Measurements from ENCODE around the gene ATP6V0A1. TPM values are rescaled to one million over a fixed set of nuclear protein-coding genes. Genes with fewer than 3 reads are reported as not detected.

ATP6V0A1 gene
- total and polyA plus RNA-seq, 2 of the 4 experiments (the other 2 are of a cell fraction) = 18.8 to 34.0 TPM

- no peak overlapping the region for H4K8ac ChIP-seq (ENCODE audit: low read depth in 2 of 2, low read length in 2 of 2)
- H3K27ac ChIP-seq (ENCODE audit: insufficient read depth, low read length) = no peak overlapping the region
- H2AK9ac ChIP-seq (replicated peaks; ENCODE audit: low read depth, low read length, poor library complexity) = no peak overlapping the region
- H3K36me3 ChIP-seq (ENCODE audit: control insufficient read depth, insufficient read depth, low read length) = peaks cover 32% of the 10 kb centered on the region
- no TSS peak for BruUV-seq (replicated peaks)
- H2AK5ac ChIP-seq (ENCODE audit: low read depth, low read length) = no peak overlapping the region
- ChIA-PET CTCF (interaction anchor here (0.7 kb wide), 1 partner anchor 11 kb away, joined by 3 read pairs; no protein-coding TSS in a partner anchor), POLR2A (ENCODE audit: unreplicated experiment) (no interaction called here)
- H2BK120ac ChIP-seq (ENCODE audit: low read depth, low read length) = no peak overlapping the region
- no peak for ATAC-seq (ENCODE audit: low read depth)
- intact Hi-C loops (cut with micrococcal nuclease) (no loop called here), in situ Hi-C loops (cut with MboI; ENCODE audit: low sequenced_read_pairs) (no loop called here), dilution Hi-C loops (cut with HindIII; ENCODE audit: low sequenced_read_pairs, unreplicated experiment) (no loop called here)
- no peak for DNase-seq
- H3K18ac ChIP-seq (ENCODE audit: low read depth, low read length) = no peak overlapping the region
- H2BK20ac ChIP-seq (ENCODE audit: low read depth, low read length) = no peak overlapping the region
- no peak overlapping the region for H3K4me2 ChIP-seq (ENCODE audit: low read depth, low read length)
- no peaks in the 10 kb centered on the region for H3K9me1 ChIP-seq (ENCODE audit: insufficient read depth, low read length)
- H2BK15ac ChIP-seq (ENCODE audit: low read depth, low read length) = no peak overlapping the region
- H4K20me1 ChIP-seq (ENCODE audit: insufficient read depth, low read length) = no peaks in the 10 kb centered on the region
- H4K91ac ChIP-seq (ENCODE audit: insufficient read depth, low read depth, low read length) = no peak overlapping the region
- no peak overlapping the region for H2BK5ac ChIP-seq (ENCODE audit: low read depth, low read length, poor library complexity, severe bottlenecking)
- TF ChIP-seq FOS (IDR thresholded peaks at IDR 0.05; ENCODE audit: low read depth, low read length) = no peak
- no peak for TF ChIP-seq NFE2L2 (IDR thresholded peaks at IDR 0.05; ENCODE audit: low read depth, low read length)
- TF ChIP-seq USF2 (IDR thresholded peaks at IDR 0.05; ENCODE audit: low read depth, low read length) = no peak
- TF ChIP-seq MAZ (IDR thresholded peaks at IDR 0.05; ENCODE audit: borderline replicate concordance, low read depth, low read length) = no peak
- H3K4me1 ChIP-seq (ENCODE audit: control insufficient read depth, insufficient read depth, low read length) = no peaks in the 10 kb centered on the region
- no peaks in the 10 kb centered on the region; a peak in 2 of 4 replicates for H3K79me1 ChIP-seq (ENCODE audit: low read depth in 1 of 2, low read length in 2 of 2)
- no peak overlapping the region for H3K14ac ChIP-seq (replicated peaks; ENCODE audit: low read depth, low read length)
- no peak overlapping the region for H3K56ac ChIP-seq (ENCODE audit: extremely low read depth, insufficient read depth, low read length)
- H3K4me3 ChIP-seq (ENCODE audit: insufficient read depth, low read depth, low read length) = no peak overlapping the region
- H3K4ac ChIP-seq (ENCODE audit: low read depth, low read length) = no peak overlapping the region
- no peak overlapping the region for H3K23ac ChIP-seq (ENCODE audit: low read depth, low read length)
- H3K9me3 ChIP-seq (ENCODE audit: control insufficient read depth, insufficient read depth, low read length) = no peaks in the 10 kb centered on the region
- no peak overlapping the region for H3K9ac ChIP-seq (ENCODE audit: low read depth, low read length)
- no peak overlapping the region for H4K5ac ChIP-seq (ENCODE audit: low read depth, low read length)
- no peaks in the 10 kb centered on the region for H3K27me3 ChIP-seq (ENCODE audit: control insufficient read depth, insufficient read depth, low read length)
- WGBS, 2 experiments (ENCODE audit: extremely low coverage in 2 of 2, insufficient read length in 1 of 2) = no CpG with 5 or more reads among the region's 4 CpGs
- no peak overlapping the region for H2AFZ ChIP-seq (replicated peaks; ENCODE audit: low read length, poor library complexity)
Measured at GRCh38 chr17:42494673-42495072, 36.0 kb downstream of the ATP6V0A1 start.

Measured in IMR-90 (cell line).